HG03521 (cell line): ENCODE data around the gene TAP1.
"Not testable (repeated sequence)": the region's sequence is repeated elsewhere in the genome, so short reads cannot be mapped to it uniquely, and the experiment has no call there.

Experiments
- ATAC-seq: cut with Tn5 transposase; IDR thresholded peaks from one replicate; pipeline ENCODE4 v1.9.1; 2021; ENCODE audit warnings: mild to moderate bottlenecking, moderate library complexity; ENCODE audit not compliant: unreplicated experiment

Gene TAP1

GRCh38 chr6:32853541-32854375 is at the start of gene TAP1, which contains the start of gene PSMB9:
TSS of gene TAP1 (minus strand) at chr6:32853704. CDS start at chr6:32853636, 68 bp downstream.
TSS of gene PSMB9 (plus strand) at chr6:32854192. CDS start at chr6:32854230, 38 bp downstream.
- peak; percentile 85 for ATAC-seq

DNA sequence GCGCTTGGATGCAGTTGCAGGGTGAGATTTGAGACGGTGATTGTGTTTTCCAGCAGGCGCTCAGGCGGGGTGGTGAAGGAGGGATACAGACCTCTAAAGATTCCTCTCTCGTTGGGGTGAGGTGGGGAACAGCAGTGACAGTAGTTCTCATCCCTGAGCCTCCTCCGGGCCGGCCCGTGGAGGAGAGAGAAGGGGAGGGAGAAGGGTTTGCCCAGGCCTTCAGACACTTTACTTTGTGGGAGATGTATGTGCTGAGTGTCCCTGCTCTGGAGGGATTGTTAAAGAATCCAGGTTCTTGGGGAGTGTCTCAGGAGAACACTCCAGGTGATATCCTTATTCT is 41.5 kb upstream of the TAP1 start:
- ATAC-seq: no peak

GRCh38 chr6:32894085-32895005 is 40.8 kb upstream of the TAP1 start:
- ATAC-seq: peak; percentile 95

DNA sequence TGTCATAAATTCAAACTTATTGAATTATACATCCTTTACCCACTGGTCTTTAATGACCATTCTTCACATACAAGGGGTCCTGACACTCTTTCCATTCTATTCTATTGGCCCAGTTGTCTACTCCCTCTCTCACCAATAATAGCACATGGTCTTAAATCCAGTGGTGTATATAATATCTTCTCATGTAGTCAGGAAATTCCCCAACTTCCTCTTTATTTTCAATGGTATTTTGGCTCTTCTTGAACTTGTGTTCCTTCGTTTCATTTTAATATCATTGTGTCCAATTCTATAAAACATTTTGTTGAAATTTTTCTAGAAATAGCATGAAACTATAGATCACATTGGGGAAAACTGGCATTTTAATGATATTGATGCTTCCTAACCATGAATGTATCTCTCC is 37.3 kb upstream of the TAP1 start:
- ATAC-seq: no peak

DNA sequence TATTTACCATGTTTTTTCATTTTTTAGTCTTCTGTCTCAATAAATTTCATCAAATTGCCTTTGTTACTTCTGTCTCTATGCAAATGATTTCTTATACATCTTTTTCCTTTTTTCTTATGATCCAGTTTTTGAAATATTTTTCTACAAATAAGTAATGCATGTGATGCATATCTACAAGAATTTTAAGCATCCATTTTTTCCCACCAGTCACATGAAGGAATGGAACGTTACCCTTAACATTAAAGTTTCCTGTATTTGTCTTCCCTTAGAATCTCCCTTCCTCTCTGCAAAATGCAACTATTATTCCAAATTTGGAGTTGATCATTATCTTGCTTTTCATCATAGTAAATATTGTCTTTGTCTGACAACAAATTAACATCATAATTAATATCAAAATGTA is 36.0 kb upstream of the TAP1 start:
- no peak for ATAC-seq

DNA sequence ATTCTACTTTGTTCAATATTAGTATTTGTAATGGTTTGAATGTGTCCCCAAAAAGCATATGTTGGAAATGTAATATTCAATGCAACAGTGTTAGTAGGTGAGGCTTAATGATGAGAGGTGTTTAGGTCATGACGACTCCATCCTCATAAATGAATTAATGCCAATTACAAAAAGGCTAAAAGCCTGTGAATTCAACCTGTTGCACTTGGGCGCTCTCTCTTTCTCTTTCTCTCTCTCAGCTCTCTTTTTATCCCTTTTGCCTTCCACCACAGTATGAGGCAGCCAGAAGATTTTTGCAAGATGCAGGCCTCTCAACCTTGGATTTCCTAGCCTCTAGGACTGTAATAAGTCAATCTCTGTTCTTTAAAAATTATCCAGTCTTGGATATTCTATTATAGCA is 35.1 kb upstream of the TAP1 start:
- ATAC-seq: no peak

DNA sequence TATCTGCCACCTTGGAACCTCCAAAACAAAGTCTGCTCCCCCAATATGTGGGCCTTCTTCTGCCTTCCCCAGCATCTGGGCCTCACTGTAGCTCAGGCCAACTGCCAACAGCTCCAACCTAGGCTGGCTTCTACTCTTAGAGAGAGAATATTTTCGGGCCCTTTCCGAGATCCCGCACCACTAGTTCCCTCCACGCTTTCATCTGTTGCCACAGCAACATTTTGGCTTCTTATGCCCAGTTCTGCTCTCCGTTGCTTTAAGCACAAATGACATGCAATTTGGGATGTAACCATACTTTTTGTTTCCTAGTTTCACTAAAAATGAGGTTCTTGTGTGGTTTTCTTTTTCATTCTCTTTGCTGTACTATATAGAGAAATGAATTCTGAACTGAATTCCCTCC is 34.1 kb upstream of the TAP1 start:
- no peak for ATAC-seq

DNA sequence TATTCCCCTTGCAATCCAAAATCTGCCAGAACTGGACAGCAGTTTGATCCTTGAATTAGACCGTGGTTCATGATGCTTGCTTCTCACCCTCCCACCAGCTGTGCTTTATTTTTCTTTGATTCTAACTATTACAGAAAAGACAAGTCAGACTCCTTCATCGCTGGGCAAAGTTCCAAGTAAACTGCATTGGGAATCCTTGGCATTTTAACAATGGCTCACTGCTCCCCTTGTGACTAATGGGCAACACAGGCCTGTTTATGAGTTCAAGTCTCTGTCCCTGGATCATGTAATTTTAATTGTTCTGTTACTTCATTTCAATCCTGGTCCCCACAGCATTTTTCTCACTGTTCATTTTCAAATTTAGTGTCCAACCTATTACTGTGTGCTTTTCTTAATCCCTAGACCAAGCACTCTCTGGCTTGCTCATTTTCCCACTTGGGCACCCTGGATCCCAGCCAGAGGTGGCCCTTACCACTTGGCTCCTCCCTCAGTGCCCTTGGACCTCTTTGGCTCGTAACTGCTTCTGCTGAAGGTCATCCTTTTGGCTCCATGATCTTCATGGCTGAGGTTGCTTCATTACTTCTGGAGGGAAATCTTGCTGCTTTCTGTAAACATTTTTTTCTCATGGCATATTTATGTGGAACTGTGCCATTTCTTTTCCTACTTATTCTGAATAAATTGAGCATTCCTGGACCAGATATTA is 33.3 kb upstream of the TAP1 start:
- ATAC-seq: no peak

- ATAC-seq: no peak
Observed at GRCh38 chr6:32885698-32886286, 32.3 kb upstream of the TAP1 start.

DNA sequence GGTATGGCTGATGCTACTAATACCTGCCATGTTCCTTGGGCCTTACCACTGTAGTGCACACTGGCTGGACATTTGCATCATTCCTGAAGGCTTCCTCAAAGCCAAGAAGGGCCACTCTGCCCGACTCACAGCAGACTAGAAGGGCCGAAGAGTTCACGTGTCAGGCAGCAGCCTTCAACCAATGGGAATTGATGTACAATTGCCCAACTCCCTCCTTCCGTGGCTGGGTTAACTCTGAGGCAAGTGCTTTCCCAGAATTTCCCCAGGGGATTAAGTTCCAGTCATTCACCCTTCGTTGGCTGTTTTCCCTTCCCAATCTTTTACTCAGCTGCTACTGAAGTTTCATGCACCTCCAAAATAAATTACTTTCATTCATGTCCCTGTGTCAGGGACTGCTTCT is 30.3 kb upstream of the TAP1 start:
- ATAC-seq: no peak

GRCh38 chr6:32882879-32883250 is 29.4 kb upstream of the TAP1 start:
- no peak for ATAC-seq

- not testable (repeated sequence) for ATAC-seq
Observed at GRCh38 chr6:32880962-32881361, 27.5 kb upstream of the TAP1 start.

- no peak for ATAC-seq
Observed at GRCh38 chr6:32879691-32880090, 26.2 kb upstream of the TAP1 start.

DNA sequence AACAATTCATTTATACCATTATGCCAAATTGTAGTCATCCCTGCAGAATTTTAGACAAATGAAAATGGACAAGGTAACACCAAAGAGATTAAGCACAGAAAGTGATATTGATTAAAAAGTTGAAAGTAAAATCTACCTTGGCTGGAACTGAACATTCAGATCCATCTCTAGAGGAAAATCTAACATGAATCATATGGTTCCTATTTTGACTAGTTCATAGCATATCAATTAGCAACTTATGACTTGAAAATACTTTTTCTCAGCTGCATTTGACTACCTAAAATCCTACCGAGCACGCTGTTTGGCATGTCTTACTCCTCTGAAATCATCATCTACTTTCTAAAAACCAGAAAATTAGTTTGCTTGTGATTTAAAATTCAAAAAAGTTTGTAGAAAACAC is 23.1 kb upstream of the TAP1 start:
- no peak for ATAC-seq

GRCh38 chr6:32873947-32874346 is 20.4 kb upstream of the TAP1 start:
- not testable (repeated sequence) for ATAC-seq

GRCh38 chr6:32868257-32868788 is 14.8 kb upstream of the TAP1 start:
- ATAC-seq: no peak

DNA sequence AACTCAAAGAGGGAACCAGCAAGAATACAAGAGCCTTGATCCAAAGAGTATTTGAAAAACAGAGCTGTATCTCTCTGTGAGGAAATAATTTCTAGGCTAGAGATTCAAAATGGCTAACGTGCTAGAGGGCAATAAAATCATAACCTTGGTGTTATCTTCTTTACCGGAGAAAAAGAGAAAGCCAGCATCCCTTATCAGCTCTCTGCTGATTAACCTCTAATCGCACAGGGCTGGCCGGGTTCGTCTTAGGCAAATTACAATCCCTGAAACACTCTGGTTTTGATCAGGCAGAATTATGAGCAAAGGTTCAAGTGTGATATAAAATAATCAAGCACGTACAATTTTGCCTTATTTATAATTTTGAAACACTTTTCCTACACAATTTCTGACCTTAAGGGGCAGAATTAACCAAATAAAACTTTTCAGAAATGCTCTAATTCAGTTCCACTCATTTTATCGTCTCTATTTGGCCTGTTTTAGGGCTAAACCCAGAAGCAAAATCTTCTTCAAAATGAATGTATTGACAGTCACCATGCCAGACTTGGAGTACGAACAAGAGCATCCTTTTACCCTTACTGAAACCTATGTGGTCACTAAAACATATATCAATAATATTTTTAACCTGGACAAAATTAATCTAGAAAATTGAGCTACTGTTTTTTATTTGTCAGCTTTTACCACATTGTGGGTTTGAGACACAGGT is 14.2 kb upstream of the TAP1 start:
- no peak for ATAC-seq

DNA sequence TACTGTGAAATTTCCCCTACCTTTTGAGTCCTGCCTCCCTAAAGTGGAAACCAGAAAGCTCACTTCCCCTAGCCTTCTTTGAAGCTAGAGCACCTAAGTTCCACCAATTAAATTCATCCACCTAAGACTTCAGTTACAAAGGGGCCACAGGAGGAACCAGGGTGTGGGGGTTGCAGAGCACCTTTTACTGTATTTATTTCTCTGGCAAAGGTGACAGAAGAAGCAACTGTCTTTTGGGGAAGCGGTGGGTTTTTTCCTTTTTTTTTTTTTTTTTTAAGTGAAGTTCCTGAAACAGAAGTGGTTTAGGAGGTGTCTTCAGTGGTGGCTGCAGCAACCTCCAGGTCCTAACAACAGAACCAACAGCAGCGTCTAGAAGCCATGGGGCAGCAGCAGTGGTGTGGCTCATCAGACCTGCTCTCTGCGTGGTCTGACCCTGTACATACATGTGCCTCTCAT is 13.5 kb upstream of the TAP1 start:
- ATAC-seq: no peak

DNA sequence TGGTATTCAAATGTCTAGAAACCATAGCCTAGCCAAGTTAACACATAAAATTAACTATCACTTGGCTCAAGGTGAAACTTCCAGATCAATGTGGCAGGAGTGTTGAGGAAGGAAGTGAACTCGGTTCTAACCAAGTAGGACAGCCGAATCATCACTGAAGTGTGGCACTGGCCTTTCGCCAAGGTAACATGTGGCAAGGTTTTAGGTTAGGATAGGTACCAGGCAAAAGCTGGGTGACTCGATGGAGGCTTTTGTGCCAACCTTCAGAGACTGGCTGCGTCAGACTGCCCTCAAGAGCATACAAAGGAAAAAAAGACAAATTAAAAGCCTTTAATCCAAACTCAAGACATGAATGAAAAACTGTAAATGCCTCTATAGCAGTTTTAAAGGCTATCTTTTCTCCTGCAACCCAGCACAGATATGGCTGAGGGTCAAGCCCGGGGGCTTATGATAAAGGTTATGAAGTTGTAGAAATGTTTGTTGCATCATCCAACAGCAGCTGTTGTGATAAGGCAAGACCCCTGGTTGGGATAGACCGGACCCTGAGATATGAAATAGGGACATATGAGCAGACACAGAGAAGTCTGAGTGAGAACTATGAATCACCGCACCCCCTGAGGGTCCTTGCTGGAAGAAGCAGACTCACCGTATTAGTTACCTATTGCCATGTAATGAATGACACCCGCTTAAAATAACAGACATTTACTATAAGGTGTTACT is 12.4 kb upstream of the TAP1 start:
- ATAC-seq: no peak
